Stimulated activated CD8-positive, alpha-beta memory T cell treated with anti-CD3 and anti-CD28 coated beads, Interleukin-15, amount 100 ng/mL, for 1 hour (primary cell): Measurements from ENCODE around the gene SLC35F3.
"Not testable (repeated sequence)": the region's sequence is repeated elsewhere in the genome, so short reads cannot be mapped to it uniquely, and the experiment has no call there.

ENCODE experiments used
- DNase-seq: peaks from one replicate; pipeline ENCODE4 v3.0.0-alpha.2; 2020; ENCODE audit warnings: low read depth

Gene SLC35F3

GRCh38 chr1:233904633-233905415, at the start of gene SLC35F3:
TSS of gene SLC35F3 (plus strand) at chr1:233904676.
- no peak for DNase-seq

DNA sequence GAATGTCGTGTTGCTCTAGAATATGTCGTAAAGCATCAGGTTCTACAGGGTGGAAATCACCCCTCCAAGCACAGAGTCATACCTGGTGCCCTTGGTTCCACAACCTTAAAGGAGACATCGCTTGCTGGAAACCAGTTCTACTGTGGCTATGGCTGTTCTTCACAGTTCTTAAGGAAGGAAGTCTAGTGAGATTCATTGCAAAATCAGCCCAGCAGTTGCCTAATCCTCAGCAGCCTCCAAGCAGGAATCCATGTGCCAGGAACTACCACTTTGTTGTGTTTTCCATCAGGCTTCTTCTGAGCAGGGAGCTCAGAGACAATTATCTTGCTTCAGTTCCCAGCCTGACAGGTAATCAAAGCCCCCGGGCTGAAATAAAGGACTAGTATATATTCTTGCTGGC, 45.0 kb upstream of the SLC35F3 start:
- DNase-seq, result no peak

DNA sequence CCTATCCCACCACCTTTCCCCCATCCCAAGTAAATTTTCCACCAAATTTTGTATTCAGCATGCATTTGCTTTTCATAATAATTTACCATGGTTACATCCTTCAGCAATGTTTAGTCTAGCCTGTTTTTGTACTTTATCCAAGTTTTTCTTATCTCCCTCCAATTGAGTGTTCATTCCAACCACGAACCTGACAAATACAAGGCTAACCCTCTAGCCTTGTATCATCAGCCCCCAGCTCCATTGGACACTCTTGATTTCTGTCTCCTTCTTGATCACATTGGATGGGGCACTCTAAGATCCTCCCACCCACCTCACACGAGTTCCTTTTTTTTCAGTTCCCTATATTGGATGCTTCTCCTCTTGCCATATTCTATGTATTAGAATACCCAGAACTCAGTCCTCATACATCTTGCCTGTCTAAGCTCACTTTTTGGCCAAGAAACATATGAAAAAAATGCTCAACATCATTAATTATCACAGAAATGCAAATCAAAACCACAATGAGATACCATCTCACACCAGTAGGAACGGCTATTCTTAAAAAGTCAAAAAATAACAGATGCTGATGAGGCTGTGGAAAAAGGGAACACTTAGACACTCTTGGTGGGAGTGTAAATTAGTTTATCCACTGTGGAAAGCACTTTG, 40.5 kb upstream of the SLC35F3 start:
- DNase-seq, result no peak

DNA sequence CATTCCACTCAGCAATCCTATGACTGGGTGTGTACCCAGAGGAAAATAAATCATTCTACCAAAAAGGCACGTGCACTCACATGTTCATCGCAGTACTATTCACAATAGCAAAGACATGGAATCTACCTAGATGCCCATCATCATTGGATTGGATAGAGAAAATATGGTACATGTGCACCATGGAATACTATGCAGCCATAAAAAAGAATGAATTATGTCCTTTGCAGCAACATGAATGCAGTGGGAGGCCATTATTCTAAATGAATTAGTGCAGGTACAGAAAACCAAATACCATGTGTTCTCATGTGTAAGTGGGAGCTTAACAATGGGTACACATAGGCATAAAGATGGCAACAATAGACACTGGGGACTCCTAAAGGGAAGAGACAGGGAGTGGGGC, 39.9 kb upstream of the SLC35F3 start:
- no peak for DNase-seq

DNA sequence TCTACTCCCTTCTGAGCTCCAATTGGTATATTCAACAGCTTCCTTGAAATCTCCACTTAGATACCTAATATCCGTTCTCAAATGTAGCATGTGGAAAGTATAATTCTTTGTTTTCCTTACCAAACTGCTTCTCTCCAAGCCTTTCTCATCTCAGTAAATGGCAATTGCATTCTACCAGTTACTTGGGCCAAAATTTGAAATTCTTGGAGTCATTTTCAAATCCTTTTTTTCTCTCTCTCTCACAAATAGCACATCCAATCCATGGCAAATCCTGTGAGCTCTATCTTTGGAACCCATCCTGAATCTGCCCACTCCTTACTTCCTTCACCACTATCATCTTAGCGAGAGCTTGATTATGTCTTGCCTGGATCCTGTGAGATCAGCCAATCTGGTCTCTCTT, 39.3 kb upstream of the SLC35F3 start:
- DNase-seq, result no peak

DNA sequence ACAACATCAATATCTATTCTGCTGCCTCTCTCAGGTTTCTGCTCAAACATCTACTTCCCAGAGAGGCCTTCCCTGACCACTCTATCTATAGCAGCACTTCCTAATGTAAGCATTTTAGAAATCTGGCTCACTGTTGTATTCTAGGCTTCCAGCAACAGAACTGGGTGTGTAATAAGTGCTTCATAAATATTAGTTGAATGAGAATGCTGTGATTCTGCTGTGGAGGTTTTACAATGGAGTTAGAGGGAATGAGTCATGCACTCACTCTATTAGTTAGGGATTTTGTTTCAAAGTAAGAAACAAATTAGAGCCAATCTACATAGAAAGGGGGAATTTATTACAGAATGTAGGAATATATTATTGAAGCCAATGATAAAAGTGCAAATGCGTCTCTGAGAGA, 38.6 kb upstream of the SLC35F3 start:
- no peak for DNase-seq

- DNase-seq, result no peak
Observed at GRCh38 chr1:233867028-233867427, 37.4 kb upstream of the SLC35F3 start.

DNA sequence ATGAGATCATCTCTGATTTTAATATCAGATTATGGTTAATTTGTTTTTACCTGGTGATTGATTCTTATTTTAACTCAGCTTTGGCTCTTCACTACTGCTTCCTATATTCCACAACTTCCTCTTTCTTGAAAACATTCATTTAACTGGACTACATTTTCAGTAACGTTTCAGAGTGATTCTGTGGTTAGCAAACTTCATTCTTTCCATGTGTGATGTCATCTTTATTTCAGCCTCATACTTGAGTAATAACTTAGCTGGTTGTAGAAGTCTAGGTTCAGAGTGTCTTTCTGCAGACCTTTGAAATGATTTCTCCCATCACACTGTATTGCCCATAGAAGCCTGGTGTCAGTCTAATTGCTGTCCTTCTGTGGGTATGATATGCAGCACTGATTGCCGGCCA, 36.0 kb upstream of the SLC35F3 start:
- DNase-seq, result no peak

DNA sequence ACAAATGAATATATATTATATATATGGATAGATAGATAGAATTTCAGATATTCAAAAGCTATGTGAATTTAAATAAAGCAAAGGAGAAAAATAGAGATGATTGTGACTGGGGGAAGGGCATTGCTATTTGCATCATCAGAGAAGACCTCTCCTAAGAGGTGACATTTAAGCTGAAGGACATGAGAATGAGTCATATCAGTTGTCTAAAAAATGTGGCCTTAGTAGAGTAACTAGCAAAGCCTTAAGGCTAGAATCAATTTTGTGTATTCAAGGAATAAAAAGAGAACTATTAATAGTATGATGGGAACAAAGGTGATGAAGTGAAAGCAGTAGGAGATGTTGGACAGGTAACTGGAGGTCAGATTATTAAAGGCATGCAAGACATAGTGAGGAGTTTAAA, 34.8 kb upstream of the SLC35F3 start:
- no peak for DNase-seq

- DNase-seq, result no peak
Observed at GRCh38 chr1:233873666-233874065, 30.8 kb upstream of the SLC35F3 start.

GRCh38 chr1:233879841-233880240, 24.6 kb upstream of the SLC35F3 start:
- no peak for DNase-seq

DNA sequence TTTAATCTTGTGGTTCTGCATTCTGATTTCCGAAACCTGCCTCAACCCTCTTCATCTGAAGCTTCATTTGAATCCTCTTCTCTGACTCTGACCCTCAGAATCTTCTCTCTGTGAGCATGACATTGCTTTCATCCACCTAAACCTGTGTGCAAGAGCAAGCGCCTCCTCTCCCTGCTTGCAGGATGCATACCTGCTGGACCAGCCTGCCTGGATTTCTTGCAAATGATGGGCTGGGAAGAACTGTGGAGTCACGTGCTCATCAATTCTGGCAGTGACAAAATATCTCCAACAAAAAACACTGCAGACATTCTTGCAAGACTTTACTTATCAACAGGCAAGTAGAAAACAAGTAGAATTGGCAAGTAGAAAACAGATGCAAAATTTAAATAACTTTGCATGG, 20.8 kb upstream of the SLC35F3 start:
- no peak for DNase-seq

DNA sequence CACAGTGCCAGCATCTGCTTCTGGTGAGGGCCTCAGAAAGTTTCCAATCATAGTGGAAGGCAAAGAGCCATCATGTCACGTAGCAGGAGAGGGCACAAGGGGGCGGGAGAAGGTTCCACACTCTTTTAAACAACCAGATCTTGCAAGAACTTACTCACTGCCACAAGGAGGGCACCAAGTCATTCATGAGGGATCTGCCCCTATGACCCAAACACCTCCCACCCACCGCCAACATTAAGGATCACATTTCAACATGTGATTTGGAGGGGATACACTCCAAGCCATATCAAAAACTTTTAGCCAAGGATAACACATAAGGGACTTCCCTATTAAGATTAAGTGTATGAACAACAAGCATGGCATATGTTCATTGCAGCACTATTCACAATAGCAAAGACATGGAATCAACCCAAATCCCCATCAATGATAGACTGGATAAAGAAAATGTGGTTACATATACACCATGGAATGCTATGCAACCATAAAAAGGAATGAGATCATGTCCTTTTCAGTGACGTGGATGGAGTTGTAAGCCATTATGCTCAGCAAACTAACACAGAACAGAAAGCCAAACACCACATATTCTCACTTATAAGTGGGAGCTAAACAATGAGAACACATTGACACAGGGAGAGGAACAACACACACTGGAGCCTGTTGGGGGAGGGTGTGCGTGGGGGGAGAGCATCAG, 19.9 kb upstream of the SLC35F3 start:
- DNase-seq, result no peak

DNA sequence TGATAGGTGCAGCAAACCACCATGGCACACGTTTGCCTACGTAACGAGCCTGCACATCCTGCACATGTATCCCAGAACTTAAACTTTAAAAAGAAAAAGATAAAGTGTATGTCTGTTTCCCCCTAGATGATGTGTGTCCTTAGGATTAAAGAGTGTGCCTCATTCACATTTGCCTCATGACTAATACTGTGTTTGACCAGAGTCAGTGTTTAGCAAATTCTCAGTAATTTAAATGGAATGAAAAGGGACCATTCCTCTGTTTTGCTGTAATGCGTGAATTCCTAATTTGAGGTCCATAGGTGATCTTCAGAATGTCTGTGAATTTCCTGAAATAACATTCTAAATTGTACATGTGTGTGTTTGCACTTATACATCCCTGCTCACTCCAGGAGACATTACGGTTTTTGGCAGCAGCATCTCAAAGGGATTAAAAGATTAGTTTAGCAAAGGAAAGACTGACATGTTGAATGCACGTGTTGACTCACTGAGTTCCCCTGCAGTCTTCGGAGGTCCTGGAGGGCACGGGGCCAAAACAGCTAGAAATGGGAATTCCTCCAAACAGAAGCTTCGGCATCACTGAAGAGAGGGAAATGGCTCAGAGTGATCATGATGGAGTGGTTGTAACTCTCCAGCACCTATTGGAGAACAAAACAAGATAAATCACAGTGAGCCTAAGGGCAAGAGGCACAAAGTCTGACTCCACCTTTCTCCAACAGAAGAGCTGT, 19.1 kb upstream of the SLC35F3 start:
- no peak for DNase-seq

DNA sequence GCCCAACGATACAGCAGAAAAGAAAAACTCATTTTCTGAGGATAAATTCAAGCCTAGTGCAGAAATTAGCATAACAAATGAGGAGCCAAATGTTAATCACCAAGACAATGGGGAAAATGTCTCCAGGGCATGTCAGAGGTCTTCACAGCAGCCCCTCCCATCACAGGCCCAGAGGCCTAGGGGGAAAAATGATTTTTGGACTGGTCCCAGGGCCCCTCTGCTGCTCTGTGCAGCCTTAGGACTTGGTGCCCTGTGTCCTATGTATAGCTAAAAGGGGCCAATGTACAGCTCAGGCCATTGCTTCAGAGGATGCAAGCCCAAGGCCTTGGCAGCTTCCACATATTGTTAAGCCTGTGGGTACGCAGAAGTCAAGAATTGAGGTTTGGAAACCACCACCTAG, 13.3 kb upstream of the SLC35F3 start:
- DNase-seq, result not testable (repeated sequence)

DNA sequence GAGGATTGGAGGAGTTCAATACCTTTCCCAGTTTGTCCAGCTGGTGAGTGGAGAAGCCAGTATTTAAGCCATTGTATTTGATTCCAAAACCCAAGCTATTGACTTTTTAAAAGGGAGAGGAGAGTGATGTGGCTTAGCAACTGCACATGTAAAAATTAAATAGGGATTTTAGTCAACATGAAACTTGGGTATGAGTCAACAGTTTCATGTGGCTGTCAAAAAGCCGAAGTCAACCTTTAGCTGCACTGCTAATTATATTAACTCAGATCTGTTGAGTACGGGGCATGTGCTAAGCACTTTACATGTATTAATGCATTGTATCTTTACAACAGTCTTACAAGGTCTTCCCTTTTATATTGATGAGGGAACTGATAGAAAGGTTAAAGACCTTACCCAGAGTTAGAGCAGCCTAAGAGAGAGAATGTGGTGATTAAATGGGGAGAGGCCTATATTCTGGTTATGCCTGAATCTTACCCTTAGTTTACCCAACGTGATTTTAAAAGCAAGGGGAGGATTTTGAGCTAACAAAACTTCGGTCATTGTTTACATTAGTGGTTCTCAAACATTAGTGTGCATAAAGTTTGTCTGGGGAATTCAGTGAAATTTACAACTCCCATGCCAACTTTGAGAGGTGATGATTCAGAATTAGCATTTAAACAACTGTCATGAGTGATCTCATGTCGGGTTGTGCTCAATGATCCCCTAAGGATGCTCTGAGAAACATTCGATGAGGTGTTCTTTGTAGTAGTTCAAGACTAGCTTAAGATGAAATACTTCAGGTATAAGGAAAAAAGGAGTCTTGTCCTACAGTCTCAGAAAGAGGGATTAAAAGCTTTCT, 6.9 kb upstream of the SLC35F3 start:
- DNase-seq, result no peak

- DNase-seq, result no peak
Observed at GRCh38 chr1:233901495-233901894, 3.0 kb upstream of the SLC35F3 start.

GRCh38 chr1:233905416-233906051, 1.1 kb downstream of the SLC35F3 start:
- DNase-seq, result no peak

- no peak for DNase-seq
Observed at GRCh38 chr1:233907151-233907550, 2.7 kb downstream of the SLC35F3 start.

DNA sequence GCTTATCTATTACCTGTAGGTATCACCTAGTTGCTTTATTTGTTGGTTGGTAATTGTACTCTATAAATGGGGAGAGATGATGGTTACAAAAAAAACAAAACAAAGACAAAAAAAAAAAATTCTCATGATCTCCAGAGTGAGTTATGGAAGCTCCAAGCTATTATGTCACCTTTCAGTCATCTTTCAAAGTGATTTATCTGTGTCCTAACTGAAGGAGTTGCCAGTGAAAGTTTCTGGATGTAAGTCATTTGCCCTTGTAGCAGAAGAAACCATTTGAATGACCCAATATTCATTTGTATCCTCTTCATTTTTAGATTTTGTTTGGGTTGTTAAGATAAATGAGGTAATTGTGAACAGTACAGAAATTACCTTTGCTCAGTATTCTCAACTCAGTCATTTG, 3.6 kb downstream of the SLC35F3 start:
- no peak for DNase-seq

DNA sequence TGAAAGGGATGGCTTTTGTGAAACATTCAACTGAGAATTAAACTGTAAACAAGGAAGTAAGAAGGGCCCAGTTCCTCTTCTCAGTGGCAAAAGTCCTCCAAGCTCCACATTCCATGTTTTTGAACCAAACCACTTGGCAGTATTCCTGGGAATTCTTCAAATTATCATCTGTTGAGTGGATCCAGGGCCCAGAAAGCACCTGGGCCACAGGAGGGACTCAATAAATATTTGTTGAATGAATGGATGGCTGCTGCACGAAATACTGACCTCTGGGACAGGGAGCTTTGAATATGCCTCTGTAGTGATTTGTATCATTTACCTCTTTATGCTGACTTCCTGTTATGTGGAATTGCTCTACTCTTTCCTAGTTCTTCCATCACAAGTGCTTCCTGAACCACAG, 4.7 kb downstream of the SLC35F3 start:
- no peak for DNase-seq
